Memory B cell (primary cell): ENCODE data around the gene SRF.

Experiments
- ATAC-seq: fragments of 150-1000 bp; cut with Tn5 transposase; 2 replicates; pipeline ENCODE4 v1.10.0; 2021; ENCODE audit warnings: low read depth, mild to moderate bottlenecking, moderate library complexity
- DNase-seq, 2 donors: peaks; one replicate each; pipeline ENCODE4 v3.0.0; 2022; ENCODE audit warnings: low spot score in 2 of 2
- H3K27ac Mint-ChIP-seq: one replicate; pipeline ENCODE4 v1.8.0; 2022; ENCODE audit warnings: mild to moderate bottlenecking, moderate library complexity, mixed read lengths
- H3K27me3 Mint-ChIP-seq: one replicate; pipeline ENCODE4 v1.8.0; 2022; ENCODE audit warnings: mixed read lengths
- H3K36me3 Mint-ChIP-seq: one replicate; pipeline ENCODE4 v1.8.0; 2022; ENCODE audit warnings: mild to moderate bottlenecking, mixed read lengths
- H3K4me1 Mint-ChIP-seq: one replicate; pipeline ENCODE4 v1.8.0; 2022; ENCODE audit warnings: mixed read lengths
- H3K4me3 Mint-ChIP-seq: one replicate; pipeline ENCODE4 v1.8.0; 2022; ENCODE audit warnings: mild to moderate bottlenecking, moderate library complexity, mixed read lengths
- H3K9me3 Mint-ChIP-seq: one replicate; pipeline ENCODE4 v1.8.0; 2022; ENCODE audit warnings: mixed read lengths

The SRF gene

GRCh38 chr6:43141644-43142043, 29.4 kb upstream of the SRF start:
- Mint-ChIP-seq H3K27me3 (peaks cover 5% of the 10 kb centered on the region), H3K27ac (no peak overlapping the region), H3K9me3 (no peaks in the 10 kb centered on the region), H3K36me3 (no peaks in the 10 kb centered on the region), H3K4me1 (peaks cover 3% of the 10 kb centered on the region), H3K4me3 (no peak overlapping the region)
- DNase-seq = no peak
- no peak for ATAC-seq

- Mint-ChIP-seq H3K27me3 (peaks cover 5% of the 10 kb centered on the region), H3K9me3 (no peaks in the 10 kb centered on the region), H3K4me1 (peaks cover 3% of the 10 kb centered on the region), H3K27ac (no peak overlapping the region), H3K4me3 (no peak overlapping the region), H3K36me3 (no peaks in the 10 kb centered on the region)
- ATAC-seq (no peak), DNase-seq (no peak)
These were observed 29.0 kb upstream of the SRF start for GRCh38 chr6:43142101-43142500.

DNA sequence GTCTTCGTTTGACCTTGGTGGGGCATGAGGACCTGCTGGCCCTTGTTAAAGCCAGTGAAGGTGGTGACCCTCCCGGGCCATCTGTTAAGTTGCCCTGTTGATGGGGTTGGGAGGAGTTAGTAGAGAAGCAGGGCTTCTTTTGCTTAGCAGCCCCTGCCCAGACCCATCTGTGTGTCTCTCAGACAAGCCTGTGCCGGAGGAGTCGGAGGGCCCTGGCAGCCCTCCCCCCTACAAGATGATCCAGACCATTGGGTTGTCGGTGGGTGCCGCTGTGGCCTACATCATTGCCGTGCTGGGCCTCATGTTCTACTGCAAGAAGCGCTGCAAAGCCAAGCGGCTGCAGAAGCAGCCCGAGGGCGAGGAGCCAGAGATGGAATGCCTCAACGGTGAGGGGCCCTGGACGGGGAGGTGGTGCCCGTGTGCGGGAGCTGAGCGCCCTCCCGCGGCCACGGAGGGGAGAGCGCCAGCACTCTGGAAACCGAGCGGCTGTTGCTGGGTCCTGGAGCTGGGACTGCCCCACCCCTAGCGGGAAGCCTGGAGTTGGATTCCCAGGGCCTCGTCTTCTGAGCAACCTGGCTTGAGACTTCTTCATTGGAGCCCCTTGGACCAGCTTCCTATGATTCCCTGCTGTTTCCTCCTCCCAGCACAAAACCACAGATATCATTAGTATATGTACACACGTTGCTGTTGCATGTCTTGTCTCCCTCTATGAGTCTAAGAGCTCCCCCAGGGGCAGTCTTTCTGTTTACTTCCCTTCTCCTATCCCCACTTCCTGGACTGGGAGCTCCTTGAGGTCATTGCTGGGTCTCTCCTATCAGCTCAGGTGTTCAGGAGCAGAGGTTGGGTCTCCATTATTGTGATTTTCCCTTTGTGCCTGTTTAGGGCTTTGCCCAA, 27.6 kb upstream of the SRF start:
- ATAC-seq (peak; percentile 98), DNase-seq (peak; percentile 71 to 84)
- peaks cover 3% of the 10 kb centered on the region for H3K4me1 Mint-ChIP-seq
- H3K36me3 Mint-ChIP-seq = no peaks in the 10 kb centered on the region
- no peak overlapping the region for H3K4me3 Mint-ChIP-seq
- H3K27ac Mint-ChIP-seq = no peak overlapping the region
- peaks cover 5% of the 10 kb centered on the region for H3K27me3 Mint-ChIP-seq
- no peaks in the 10 kb centered on the region for H3K9me3 Mint-ChIP-seq

DNA sequence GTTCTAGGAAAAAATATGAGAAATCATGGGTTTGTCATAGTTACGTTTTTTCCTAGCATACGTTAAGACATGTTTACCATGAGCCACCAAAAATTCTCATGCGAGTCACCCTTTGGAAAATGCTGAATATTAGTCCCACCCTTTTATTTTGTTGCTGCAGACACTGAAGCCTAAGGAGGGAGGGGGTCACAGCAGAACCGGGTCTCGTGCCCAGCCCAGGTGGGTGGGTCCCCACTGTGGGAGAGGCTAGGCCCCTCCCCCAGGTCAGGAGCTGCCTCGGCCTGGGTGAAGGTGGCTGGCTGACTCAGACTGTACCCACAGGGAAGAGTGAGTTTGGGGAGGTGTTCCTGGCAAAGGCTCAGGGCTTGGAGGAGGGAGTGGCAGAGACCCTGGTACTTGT, 26.2 kb upstream of the SRF start:
- Mint-ChIP-seq H3K27me3 (peaks cover 5% of the 10 kb centered on the region), H3K27ac (no peak overlapping the region), H3K9me3 (no peaks in the 10 kb centered on the region), H3K4me1 (peaks cover 3% of the 10 kb centered on the region), H3K36me3 (no peaks in the 10 kb centered on the region), H3K4me3 (no peak overlapping the region)
- DNase-seq (no peak), ATAC-seq (no peak)

DNA sequence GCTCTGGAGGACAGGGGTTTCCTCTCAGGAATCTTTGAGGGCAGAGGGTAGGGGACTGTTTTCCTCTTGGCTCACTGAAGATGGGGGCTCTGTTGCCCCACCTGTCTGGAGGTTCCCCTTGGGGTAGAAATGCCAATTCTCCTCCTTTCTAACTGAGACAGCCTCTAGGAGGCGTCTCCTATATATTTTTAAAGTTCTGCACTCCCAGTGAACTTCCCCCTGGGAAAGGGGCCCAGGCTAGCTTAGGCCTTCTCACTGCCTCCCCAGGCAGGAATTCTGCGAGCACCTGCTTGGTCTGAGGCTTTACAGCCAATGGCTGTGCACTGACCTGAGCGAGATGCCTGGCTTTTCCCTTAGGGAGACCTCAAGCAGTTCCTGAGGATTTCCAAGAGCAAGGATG, 24.8 kb upstream of the SRF start:
- Mint-ChIP-seq H3K27me3 (peaks cover 5% of the 10 kb centered on the region), H3K36me3 (no peaks in the 10 kb centered on the region), H3K27ac (no peak overlapping the region), H3K9me3 (no peaks in the 10 kb centered on the region), H3K4me3 (no peak overlapping the region), H3K4me1 (peaks cover 3% of the 10 kb centered on the region)
- ATAC-seq (no peak), DNase-seq (no peak)

DNA sequence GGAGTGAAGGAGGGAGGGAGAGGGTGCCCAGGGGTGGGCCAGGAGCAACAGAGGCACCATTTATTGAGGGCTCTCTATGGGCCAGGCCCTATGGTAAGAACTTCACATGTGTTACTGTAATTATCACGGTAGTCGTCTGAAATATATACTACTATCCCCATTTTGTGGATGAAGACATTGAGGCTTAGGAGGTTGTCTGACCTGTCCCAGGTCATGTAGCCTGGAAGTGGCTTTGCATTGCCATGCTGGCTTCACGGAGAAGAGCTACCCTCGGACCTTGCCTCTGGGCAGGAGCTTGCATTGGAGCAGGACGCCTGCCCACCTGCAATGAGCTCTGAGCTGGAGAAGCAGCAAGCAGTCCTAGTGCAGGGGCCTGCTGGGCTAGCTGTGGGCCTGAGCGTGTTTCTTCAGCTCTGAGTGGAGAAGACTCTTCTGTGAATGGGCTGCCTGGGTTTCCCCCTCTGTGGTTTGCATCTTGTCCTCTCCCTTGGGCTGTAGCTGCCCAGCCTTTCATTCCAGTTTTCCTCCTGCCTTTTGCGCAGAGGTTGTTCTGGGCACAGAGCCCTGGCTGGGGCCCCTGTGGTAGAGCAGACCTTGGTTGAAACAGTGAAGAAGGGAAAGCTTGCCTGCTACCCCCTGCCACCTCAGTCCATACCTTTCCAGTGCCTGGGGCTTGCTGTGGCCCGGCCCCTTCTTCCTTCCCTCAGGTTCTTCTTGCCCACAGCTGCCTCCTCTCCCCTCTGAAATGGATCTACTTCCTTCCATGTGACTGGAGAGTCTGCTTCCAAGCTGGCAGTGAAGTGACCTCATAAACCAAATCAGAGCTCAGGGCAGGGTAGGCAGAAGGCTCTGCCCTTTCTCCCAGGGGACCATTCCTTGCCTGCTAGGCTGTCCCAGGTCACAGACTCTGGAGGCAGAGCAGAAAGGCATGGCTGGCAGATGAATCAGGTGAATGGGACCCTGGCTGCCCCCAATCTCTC, 24.1 kb upstream of the SRF start:
- no peak for DNase-seq
- no peak for ATAC-seq
- H3K27ac Mint-ChIP-seq = no peak overlapping the region
- no peak overlapping the region for H3K4me3 Mint-ChIP-seq
- peaks cover 5% of the 10 kb centered on the region for H3K27me3 Mint-ChIP-seq
- H3K36me3 Mint-ChIP-seq = no peaks in the 10 kb centered on the region
- peaks cover 3% of the 10 kb centered on the region for H3K4me1 Mint-ChIP-seq
- H3K9me3 Mint-ChIP-seq = no peaks in the 10 kb centered on the region

GRCh38 chr6:43147691-43148477, 23.2 kb upstream of the SRF start:
- H3K4me3 Mint-ChIP-seq = no peak overlapping the region
- ATAC-seq = no peak
- H3K27me3 Mint-ChIP-seq = peaks cover 5% of the 10 kb centered on the region
- no peaks in the 10 kb centered on the region for H3K9me3 Mint-ChIP-seq
- no peak overlapping the region for H3K27ac Mint-ChIP-seq
- peaks cover 3% of the 10 kb centered on the region for H3K4me1 Mint-ChIP-seq
- no peaks in the 10 kb centered on the region for H3K36me3 Mint-ChIP-seq
- no peak for DNase-seq

- DNase-seq (no peak), ATAC-seq (no peak)
- Mint-ChIP-seq H3K27me3 (peaks cover 5% of the 10 kb centered on the region), H3K36me3 (no peaks in the 10 kb centered on the region), H3K4me1 (no peaks in the 10 kb centered on the region), H3K9me3 (no peaks in the 10 kb centered on the region), H3K4me3 (no peak overlapping the region), H3K27ac (no peak overlapping the region)
These were observed 21.8 kb upstream of the SRF start for GRCh38 chr6:43149265-43149664.

GRCh38 chr6:43150051-43150751, 20.9 kb upstream of the SRF start:
- no peaks in the 10 kb centered on the region for H3K9me3 Mint-ChIP-seq
- DNase-seq (no peak), ATAC-seq (no peak)
- H3K27ac Mint-ChIP-seq = no peak overlapping the region
- H3K4me1 Mint-ChIP-seq = no peaks in the 10 kb centered on the region
- H3K36me3 Mint-ChIP-seq = no peaks in the 10 kb centered on the region
- H3K4me3 Mint-ChIP-seq = no peak overlapping the region
- peaks cover 4% of the 10 kb centered on the region for H3K27me3 Mint-ChIP-seq

GRCh38 chr6:43159599-43159998, 11.5 kb upstream of the SRF start:
- Mint-ChIP-seq H3K27me3 (no peaks in the 10 kb centered on the region), H3K4me3 (no peak overlapping the region), H3K36me3 (no peaks in the 10 kb centered on the region), H3K27ac (no peak overlapping the region), H3K9me3 (no peaks in the 10 kb centered on the region), H3K4me1 (no peaks in the 10 kb centered on the region)
- DNase-seq = no peak
- ATAC-seq = no peak

GRCh38 chr6:43163899-43164298, 7.2 kb upstream of the SRF start:
- no peaks in the 10 kb centered on the region for H3K27me3 Mint-ChIP-seq
- ATAC-seq = no peak
- no peaks in the 10 kb centered on the region for H3K9me3 Mint-ChIP-seq

DNA sequence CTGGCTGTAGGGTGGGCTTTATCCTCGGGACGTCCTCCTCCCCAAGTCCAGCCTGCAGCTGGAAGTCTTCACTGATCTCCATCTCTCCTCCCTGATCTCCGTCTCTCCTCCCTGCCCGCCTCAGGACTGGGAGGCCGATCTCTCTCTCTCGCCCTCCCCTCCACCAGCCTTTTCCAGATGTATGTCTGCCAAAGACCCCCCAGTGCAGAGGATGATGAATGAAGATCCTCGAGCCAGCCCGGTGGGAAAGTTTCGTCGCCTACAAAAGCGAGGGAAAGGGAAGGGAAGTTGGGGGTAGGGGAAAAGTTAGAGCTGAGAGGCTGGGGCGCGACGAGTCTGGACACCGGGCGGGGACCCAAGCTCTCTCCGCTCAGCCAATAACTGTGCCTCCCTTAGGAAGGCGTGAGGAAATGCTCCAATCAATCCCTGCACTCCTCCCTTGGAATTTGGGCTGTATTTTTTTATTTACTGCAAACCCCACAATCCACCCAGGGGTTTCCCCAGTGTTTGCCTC, 595 bp upstream of the SRF start:
- Mint-ChIP-seq H3K27ac (peak overlapping the region; percentile 89), H3K4me3 (peak overlapping the region; percentile 91), H3K9me3 (no peaks in the 10 kb centered on the region), H3K4me1 (peaks cover 27% of the 10 kb centered on the region), H3K27me3 (no peaks in the 10 kb centered on the region), H3K36me3 (no peaks in the 10 kb centered on the region)
- ATAC-seq (no peak), DNase-seq (peak in 1 of 2 donors; percentile 28)

More at GRCh38 chr6:43163899-43164298, 7.2 kb upstream of the SRF start:
- no peaks in the 10 kb centered on the region for H3K4me1 Mint-ChIP-seq
- no peak overlapping the region for H3K27ac Mint-ChIP-seq
- H3K36me3 Mint-ChIP-seq = no peaks in the 10 kb centered on the region
- no peak overlapping the region for H3K4me3 Mint-ChIP-seq
- no peak for DNase-seq

DNA sequence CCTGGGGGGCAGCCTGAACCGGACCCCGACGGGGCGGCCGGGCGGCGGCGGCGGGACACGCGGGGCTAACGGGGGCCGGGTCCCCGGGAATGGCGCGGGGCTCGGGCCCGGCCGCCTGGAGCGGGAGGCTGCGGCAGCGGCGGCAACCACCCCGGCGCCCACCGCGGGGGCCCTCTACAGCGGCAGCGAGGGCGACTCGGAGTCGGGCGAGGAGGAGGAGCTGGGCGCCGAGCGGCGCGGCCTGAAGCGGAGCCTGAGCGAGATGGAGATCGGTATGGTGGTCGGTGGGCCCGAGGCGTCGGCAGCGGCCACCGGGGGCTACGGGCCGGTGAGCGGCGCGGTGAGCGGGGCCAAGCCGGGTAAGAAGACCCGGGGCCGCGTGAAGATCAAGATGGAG, 636 bp downstream of the SRF start:
- Mint-ChIP-seq H3K36me3 (peaks cover 3% of the 10 kb centered on the region), H3K9me3 (no peaks in the 10 kb centered on the region), H3K27me3 (no peaks in the 10 kb centered on the region), H3K4me3 (peak overlapping the region; percentile 91), H3K27ac (peak overlapping the region; percentile 91), H3K4me1 (peaks cover 29% of the 10 kb centered on the region)
- peak in 1 of 2 donors; percentile 30 for DNase-seq
- peak; percentile 2 for ATAC-seq
